GM23338 (cell line): ENCODE measurements around the gene MARK3. TPM values are rescaled to one million over a fixed set of nuclear protein-coding genes. Genes with fewer than 3 reads are reported as not detected.
"Not testable (repeated sequence)": the region's sequence is repeated elsewhere in the genome, so short reads cannot be mapped to it uniquely, and the experiment has no call there.

Source experiments
- ATAC-seq: fragments of 200-7000 bp; cut with Tn5 transposase; 3 replicates; pipeline ENCODE4 v1.9.1; 2020
- DNase-seq: peaks from one replicate; pipeline ENCODE4 v3.0.0-alpha.2; 2015; ENCODE audit warnings: low spot score
- H2AFZ ChIP-seq: fragments of 200-600 bp; sonication (generic); 2 replicates; pipeline ENCODE4 v1.8.0; 2016; ENCODE audit warnings: antibody characterized with exemption, mild to moderate bottlenecking, moderate library complexity
- H3F3A ChIP-seq: fragments of 200-600 bp; sonication (generic); replicated peaks from 2 replicates; pipeline ENCODE4 v1.8.0; 2017; ENCODE audit warnings: antibody characterized with exemption, mixed run types, low read depth
- H3K27ac ChIP-seq: fragments of 200-600 bp; sonication (generic); 2 replicates; pipeline ENCODE4 v1.6.1; 2016; ENCODE audit warnings: low read depth
- H3K27me3 ChIP-seq: fragments of 200-600 bp; sonication (generic); 2 replicates; pipeline ENCODE4 v1.8.0; 2016; ENCODE audit warnings: mild to moderate bottlenecking, mixed run types, moderate library complexity; ENCODE audit not compliant: insufficient read depth
- H3K36me3 ChIP-seq: fragments of 200-600 bp; sonication (generic); 2 replicates; pipeline ENCODE4 v1.8.0; 2016; ENCODE audit warnings: mild to moderate bottlenecking; ENCODE audit not compliant: insufficient read depth
- H3K4me1 ChIP-seq: fragments of 200-600 bp; sonication (generic); 2 replicates; pipeline ENCODE4 v1.8.0; 2016; ENCODE audit warnings: mild to moderate bottlenecking, moderate library complexity; ENCODE audit not compliant: insufficient read depth
- H3K4me2 ChIP-seq: fragments of 200-600 bp; sonication (generic); 2 replicates; pipeline ENCODE4 v1.7.1; 2017; ENCODE audit warnings: mixed run types
- H3K4me3 ChIP-seq: fragments of 200-600 bp; sonication (generic); 2 replicates; pipeline ENCODE4 v1.6.1; 2016; ENCODE audit warnings: mixed run types
- H3K79me2 ChIP-seq: fragments of 200-600 bp; sonication (generic); replicated peaks from 2 replicates; pipeline ENCODE4 v1.8.0; 2017; ENCODE audit warnings: mild to moderate bottlenecking; ENCODE audit not compliant: insufficient read depth
- H3K9me2 ChIP-seq: fragments of 200-600 bp; sonication (generic); 2 replicates; pipeline ENCODE4 v1.8.0; 2017; ENCODE audit not compliant: insufficient read depth
- H4K20me1 ChIP-seq: fragments of 200-600 bp; sonication (generic); replicated peaks from 2 replicates; pipeline ENCODE4 v1.8.0; 2017; ENCODE audit warnings: mild to moderate bottlenecking; ENCODE audit not compliant: insufficient read depth
- H3K27ac Mint-ChIP-seq: 2 replicates; pipeline ENCODE4 v1.8.0; 2020; ENCODE audit warnings: inconsistent platforms, mild to moderate bottlenecking, moderate library complexity, mixed read lengths
- H3K27me3 Mint-ChIP-seq: 3 replicates; pipeline ENCODE4 v1.8.0; 2022; ENCODE audit warnings: low read depth, mild to moderate bottlenecking, moderate library complexity, mixed read lengths, inconsistent platforms; ENCODE audit not compliant: insufficient read depth, poor library complexity
- H3K36me3 Mint-ChIP-seq: 3 replicates; pipeline ENCODE4 v1.8.0; 2021; ENCODE audit warnings: low read depth, mild to moderate bottlenecking, inconsistent platforms, moderate library complexity, mixed read lengths
- H3K4me1 Mint-ChIP-seq: 3 replicates; pipeline ENCODE4 v1.8.0; 2020; ENCODE audit warnings: mild to moderate bottlenecking, inconsistent platforms, mixed read lengths
- H3K4me3 Mint-ChIP-seq: 3 replicates; pipeline ENCODE4 v1.8.0; 2021; ENCODE audit warnings: moderate library complexity, mild to moderate bottlenecking, inconsistent platforms, mixed read lengths
- H3K9me3 Mint-ChIP-seq: 3 replicates; pipeline ENCODE4 v1.8.0; 2020; ENCODE audit warnings: moderate library complexity, mild to moderate bottlenecking, inconsistent platforms, mixed read lengths
- CTCF ChIP-seq, 2 experiments: fragments of 200-600 bp in 1 of 2; sonication (generic) in 1 of 2; conservative IDR thresholded peaks; 2 replicates each; pipeline versions ENCODE4 v1.5.1 to v1.6.1; 2016 to 2017; ENCODE audit warnings: antibody characterized with exemption in 2 of 2, low read depth in 2 of 2, mild to moderate bottlenecking in 2 of 2, moderate library complexity in 1 of 2
- NANOG ChIP-seq: IDR thresholded peaks from 2 replicates; pipeline ENCODE4 v1.6.1; 2016; ENCODE audit warnings: antibody characterized with exemption, borderline replicate concordance
- ZNF462 ChIP-seq: fragments of 250-450 bp; sonication (Bioruptor Pico); IDR thresholded peaks from 2 replicates; pipeline ENCODE4 v1.5.0; 2020; ENCODE audit warnings: mild to moderate bottlenecking, moderate library complexity
- polyA plus RNA-seq: library from polyadenylated mRNA; unstranded; fragments of >200 nt; fragmentation: Nextera tagmentation; extraction: Ambion mirVana; gene quantifications from 2 replicates; pipeline ENCODE4 v1.2.1, GENCODE V29; 2016
- total RNA-seq: library from RNA; depleted of rRNA; stranded (reverse); fragments of >200 nt; shearing (Covaris generic); gene quantifications from 2 replicates; pipeline ENCODE4 v1.2.3, GENCODE V29; 2014

MARK3 gene
- total and polyA plus RNA-seq, 2 experiments from 2014 or later: 45.9 to 69.7 TPM

- Histone ChIP-seq H3K9me2 (no peaks in the 10 kb centered on the region), H3K4me1 (no peaks in the 10 kb centered on the region), H3K4me2 (no peak overlapping the region), H4K20me1 (no peaks in the 10 kb centered on the region; the same call in 1 of the 2 replicates), H3K36me3 (no peaks in the 10 kb centered on the region), H3K4me3 (no peak overlapping the region), H3F3A (peaks cover 17% of the 10 kb centered on the region; the same call in 1 of the 2 replicates), H2AFZ (no peak overlapping the region), H3K27ac (no peak overlapping the region), H3K79me2 (no peaks in the 10 kb centered on the region), H3K27me3 (no peaks in the 10 kb centered on the region)
- Mint-ChIP-seq H3K36me3 (peaks cover 24% of the 10 kb centered on the region), H3K27ac (no peak overlapping the region), H3K4me3 (no peak overlapping the region), H3K9me3 (no peaks in the 10 kb centered on the region), H3K4me1 (no peaks in the 10 kb centered on the region; the same call in 2 of the 3 replicates), H3K27me3 (peaks cover 30% of the 10 kb centered on the region)
- DNase-seq: peak; percentile 57
- TF ChIP-seq NANOG (no peak), CTCF (conservative IDR thresholded peaks at IDR 0.05; ENCODE audit: low read depth in 2 of 2) (peak; percentile 35 to 67; a peak in 3 of 4 replicates)
- peak; percentile 37 for ATAC-seq
Measured at GRCh38 chr14:103510724-103511693, 125.8 kb downstream of the MARK3 start.

GRCh38 chr14:103512180-103512579, 127.0 kb downstream of the MARK3 start:
- not testable (repeated sequence) for H3K4me1 Mint-ChIP-seq, H3K4me1 ChIP-seq, H3K9me2 ChIP-seq, H3K36me3 ChIP-seq, H3K27me3 ChIP-seq, ATAC-seq, H2AFZ ChIP-seq, H3K79me2 ChIP-seq, H3K4me3 ChIP-seq, DNase-seq, H3K27ac ChIP-seq, H4K20me1 ChIP-seq, H3K27ac Mint-ChIP-seq, H3K4me3 Mint-ChIP-seq, H3K4me2 ChIP-seq, H3K9me3 Mint-ChIP-seq
- Mint-ChIP-seq H3K36me3 (peaks cover 19% of the 10 kb centered on the region), H3K27me3 (peaks cover 27% of the 10 kb centered on the region)
- H3F3A ChIP-seq: peaks cover 22% of the 10 kb centered on the region; the same call in 1 of the 2 replicates

- Mint-ChIP-seq H3K9me3 (no peaks in the 10 kb centered on the region; the same call in 2 of the 3 replicates), H3K27me3 (peaks cover 27% of the 10 kb centered on the region), H3K27ac (no peak overlapping the region), H3K4me1 (peaks cover 7% of the 10 kb centered on the region), H3K4me3 (no peak overlapping the region), H3K36me3 (peaks cover 19% of the 10 kb centered on the region)
- peaks cover 4% of the 10 kb centered on the region for H3K4me1 ChIP-seq
- H3K4me2 ChIP-seq: no peak overlapping the region
- peaks cover 22% of the 10 kb centered on the region; the same call in 1 of the 2 replicates for H3F3A ChIP-seq
- no peaks in the 10 kb centered on the region for H3K27me3 ChIP-seq
- H3K27ac ChIP-seq: no peak overlapping the region; the same call in 1 of the 2 replicates
- no peaks in the 10 kb centered on the region for H3K79me2 ChIP-seq
- no peak overlapping the region for H2AFZ ChIP-seq
- no peaks in the 10 kb centered on the region; the same call in 1 of the 2 replicates for H4K20me1 ChIP-seq
- ATAC-seq (peak; percentile 8; the same call in 2 of the 3 replicates), DNase-seq (peak; percentile 45)
- H3K9me2 ChIP-seq: no peaks in the 10 kb centered on the region
- H3K36me3 ChIP-seq: no peaks in the 10 kb centered on the region
- no peak overlapping the region for H3K4me3 ChIP-seq
- no peak for TF ChIP-seq ZNF462
Measured at GRCh38 chr14:103512701-103513611, 127.7 kb downstream of the MARK3 start.
